Measurements from ENCODE around the gene LMF2. TPM values are rescaled to one million over a fixed set of nuclear protein-coding genes. Genes with fewer than 3 reads are reported as not detected.

LMF2 gene
- total RNA-seq, 6 experiments from 2014 or later = 110 to 133 (median 118) TPM

DNA sequence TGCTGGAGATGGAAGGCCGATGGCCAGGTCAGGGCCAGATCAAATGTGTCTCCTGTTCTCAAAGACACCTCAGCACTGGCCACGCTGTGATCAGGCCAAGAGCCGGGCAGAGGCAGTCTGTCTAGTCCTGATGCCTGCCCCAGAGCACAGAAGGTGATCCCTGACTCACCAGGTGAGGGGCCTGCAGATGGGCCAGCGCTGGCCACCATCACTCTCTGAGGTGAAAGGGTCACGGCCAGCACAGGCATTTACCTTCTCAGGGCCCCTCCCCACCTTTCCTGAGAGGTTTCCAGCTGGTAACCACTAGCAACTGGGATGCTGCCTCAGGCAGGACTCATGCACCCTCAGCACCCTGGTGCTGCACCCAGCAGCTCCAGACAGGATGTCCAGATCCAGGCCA is 35.5 kb downstream of the LMF2 start:
- Mint-ChIP-seq H3K36me3 (ENCODE audit: low read depth) (no peaks in the 10 kb centered on the region), H3K4me3 (no peak overlapping the region), H3K27me3 (ENCODE audit: insufficient read depth) (peaks cover 5% of the 10 kb centered on the region), H3K27ac (no peak overlapping the region), H3K9me3 (no peaks in the 10 kb centered on the region), H3K4me1 (ENCODE audit: low read depth) (peaks cover 33% of the 10 kb centered on the region)
- no peak for DNase-seq
- TF ChIP-seq, protein P1, sequence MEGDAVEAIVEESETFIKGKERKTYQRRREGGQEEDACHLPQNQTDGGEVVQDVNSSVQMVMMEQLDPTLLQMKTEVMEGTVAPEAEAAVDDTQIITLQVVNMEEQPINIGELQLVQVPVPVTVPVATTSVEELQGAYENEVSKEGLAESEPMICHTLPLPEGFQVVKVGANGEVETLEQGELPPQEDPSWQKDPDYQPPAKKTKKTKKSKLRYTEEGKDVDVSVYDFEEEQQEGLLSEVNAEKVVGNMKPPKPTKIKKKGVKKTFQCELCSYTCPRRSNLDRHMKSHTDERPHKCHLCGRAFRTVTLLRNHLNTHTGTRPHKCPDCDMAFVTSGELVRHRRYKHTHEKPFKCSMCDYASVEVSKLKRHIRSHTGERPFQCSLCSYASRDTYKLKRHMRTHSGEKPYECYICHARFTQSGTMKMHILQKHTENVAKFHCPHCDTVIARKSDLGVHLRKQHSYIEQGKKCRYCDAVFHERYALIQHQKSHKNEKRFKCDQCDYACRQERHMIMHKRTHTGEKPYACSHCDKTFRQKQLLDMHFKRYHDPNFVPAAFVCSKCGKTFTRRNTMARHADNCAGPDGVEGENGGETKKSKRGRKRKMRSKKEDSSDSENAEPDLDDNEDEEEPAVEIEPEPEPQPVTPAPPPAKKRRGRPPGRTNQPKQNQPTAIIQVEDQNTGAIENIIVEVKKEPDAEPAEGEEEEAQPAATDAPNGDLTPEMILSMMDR (IDR thresholded peaks at IDR 0.05) = no peak

DNA sequence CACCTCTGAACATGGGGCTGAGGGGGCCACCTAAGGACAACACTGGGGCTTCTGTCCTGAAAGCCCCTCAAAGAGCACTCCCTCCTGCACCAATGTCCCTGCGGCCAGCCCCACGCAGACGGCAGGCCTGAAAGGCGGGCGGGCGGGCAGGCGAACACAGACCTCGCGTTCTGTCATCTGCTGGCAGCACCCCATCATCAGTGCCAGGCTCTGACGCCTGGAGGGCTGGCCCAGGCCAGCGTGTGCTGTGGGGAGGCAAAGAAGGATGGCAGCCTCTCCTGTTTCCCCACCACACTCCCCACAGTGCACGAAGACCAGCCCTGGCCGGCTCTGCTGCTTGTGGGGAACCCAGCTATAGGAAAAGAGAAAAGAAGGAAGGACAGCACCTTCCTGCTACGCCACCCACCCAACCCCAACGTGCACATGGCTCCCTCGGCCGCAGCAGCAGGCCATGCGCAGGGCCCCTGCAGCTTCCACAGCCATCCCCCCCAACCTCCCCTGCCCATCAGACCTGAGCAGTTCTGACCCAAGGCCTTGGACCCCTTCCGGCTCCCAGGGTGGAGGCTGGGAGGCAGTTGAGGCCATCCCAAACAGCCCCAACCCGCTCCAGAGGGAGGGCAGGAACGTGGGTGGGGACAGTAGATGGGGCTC is 36.2 kb downstream of the LMF2 start:
- H3K36me3 Mint-ChIP-seq (ENCODE audit: low read depth) = peaks cover 4% of the 10 kb centered on the region; the same call in 1 of the 2 replicates
- TF ChIP-seq, protein P1 (IDR thresholded peaks at IDR 0.05) = no peak
- H3K4me1 Mint-ChIP-seq (ENCODE audit: low read depth) = peaks cover 28% of the 10 kb centered on the region
- H3K27ac Mint-ChIP-seq = no peak overlapping the region
- H3K27me3 Mint-ChIP-seq (ENCODE audit: insufficient read depth) = peaks cover 5% of the 10 kb centered on the region
- DNase-seq = no peak
- H3K9me3 Mint-ChIP-seq = no peaks in the 10 kb centered on the region
- no peak overlapping the region for H3K4me3 Mint-ChIP-seq

DNA sequence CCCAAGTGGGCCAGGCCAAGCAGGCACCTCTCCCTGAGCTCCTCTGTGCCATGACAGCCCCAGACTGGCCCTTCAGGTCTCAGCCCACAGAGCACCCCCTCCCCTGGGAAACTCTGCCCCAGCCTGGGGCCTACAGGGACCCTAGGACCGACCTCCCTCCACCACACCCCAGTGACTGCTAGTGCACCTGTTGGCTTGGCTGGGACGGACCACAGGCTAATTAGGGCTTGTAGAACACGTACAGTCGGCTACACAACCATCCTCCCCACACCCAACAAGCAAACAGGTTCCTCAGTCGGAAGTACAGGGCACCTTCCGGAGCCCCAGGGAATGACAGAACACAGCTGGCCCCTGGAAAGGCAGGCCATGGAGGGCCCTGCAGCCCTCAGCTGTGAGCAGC is 37.0 kb downstream of the LMF2 start:
- no peaks in the 10 kb centered on the region for H3K9me3 Mint-ChIP-seq
- peaks cover 28% of the 10 kb centered on the region for H3K4me1 Mint-ChIP-seq (ENCODE audit: low read depth)
- H3K36me3 Mint-ChIP-seq (ENCODE audit: low read depth) = peaks cover 4% of the 10 kb centered on the region; the same call in 1 of the 2 replicates
- peak overlapping the region; percentile 40 for H3K27ac Mint-ChIP-seq
- no peak for DNase-seq
- TF ChIP-seq, protein P1 (IDR thresholded peaks at IDR 0.05) = no peak
- H3K4me3 Mint-ChIP-seq = no peak overlapping the region
- H3K27me3 Mint-ChIP-seq (ENCODE audit: insufficient read depth) = peaks cover 5% of the 10 kb centered on the region

DNA sequence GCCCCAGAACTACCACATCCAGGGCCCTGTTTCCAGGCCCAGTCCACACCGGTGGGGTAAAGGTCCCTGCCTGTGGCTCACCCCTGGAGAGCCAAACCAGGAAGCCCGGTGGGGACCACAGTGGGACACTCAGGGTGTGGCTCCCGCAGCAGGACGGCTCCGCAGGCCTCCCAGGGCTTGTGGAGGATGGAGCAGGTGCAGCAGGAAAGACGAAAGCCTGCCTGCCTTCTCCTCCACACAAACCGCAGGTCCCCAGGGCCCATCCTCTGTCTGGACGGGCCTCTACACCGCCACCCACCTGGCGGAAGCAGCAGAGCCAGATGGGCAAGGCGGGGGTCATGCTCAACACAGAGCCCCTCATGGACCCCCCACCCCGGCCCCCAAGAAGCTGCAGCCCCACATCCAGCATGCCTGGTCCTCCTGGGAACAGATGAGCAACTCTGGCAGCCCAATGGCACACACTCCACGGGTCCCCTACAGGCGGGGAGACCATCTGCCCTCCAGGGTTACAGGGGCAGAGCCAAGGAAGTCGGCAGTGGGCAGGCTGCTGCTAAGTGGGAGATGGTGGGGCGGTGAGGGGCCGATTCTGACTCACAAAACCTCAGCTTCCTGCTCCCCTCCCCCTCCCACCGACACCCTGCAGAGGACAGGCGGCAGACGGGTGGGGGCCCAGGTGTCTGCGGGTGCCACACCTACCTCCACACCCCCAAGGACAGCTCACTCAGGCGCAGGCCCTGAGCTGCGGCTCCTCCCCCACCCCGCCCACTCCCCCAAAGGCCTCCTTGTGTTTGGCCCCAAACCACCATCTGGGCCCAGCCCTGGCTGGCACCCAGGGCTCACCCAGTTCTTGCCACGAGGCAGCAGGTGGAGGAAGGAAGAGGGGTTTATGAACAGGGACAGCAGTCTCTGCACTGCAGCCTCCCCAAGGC is 37.9 kb downstream of the LMF2 start:
- Mint-ChIP-seq H3K27ac (peak overlapping the region; percentile 40; the same call in 1 of the 2 replicates), H3K4me1 (ENCODE audit: low read depth) (peaks cover 28% of the 10 kb centered on the region), H3K27me3 (ENCODE audit: insufficient read depth) (peaks cover 5% of the 10 kb centered on the region), H3K9me3 (no peaks in the 10 kb centered on the region), H3K36me3 (ENCODE audit: low read depth) (peaks cover 4% of the 10 kb centered on the region; the same call in 1 of the 2 replicates), H3K4me3 (no peak overlapping the region)
- TF ChIP-seq, protein P1 (IDR thresholded peaks at IDR 0.05) = no peak
- no peak for DNase-seq

DNA sequence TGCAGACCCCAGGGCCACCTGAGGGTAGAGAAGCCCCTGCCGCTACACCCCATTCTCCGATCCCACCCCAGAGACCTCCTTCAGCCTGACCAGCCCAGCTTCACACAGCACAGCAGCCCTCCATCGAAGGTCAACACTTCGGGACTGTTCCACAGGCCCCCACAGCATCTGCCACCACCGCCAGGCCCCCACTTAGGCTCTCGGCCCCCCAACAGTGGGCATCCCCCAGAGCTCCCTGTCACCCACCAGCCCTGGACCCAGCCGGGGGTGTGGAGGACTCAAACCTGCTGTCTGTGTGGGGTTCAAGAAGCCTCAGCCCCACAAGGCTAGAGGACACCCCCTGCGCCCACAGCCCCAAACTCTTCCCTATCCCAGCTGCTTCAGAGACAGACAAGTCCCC is 38.9 kb downstream of the LMF2 start:
- Mint-ChIP-seq H3K36me3 (ENCODE audit: low read depth) (peaks cover 7% of the 10 kb centered on the region; the same call in 1 of the 2 replicates), H3K27ac (no peak overlapping the region), H3K9me3 (no peaks in the 10 kb centered on the region), H3K4me1 (ENCODE audit: low read depth) (peaks cover 21% of the 10 kb centered on the region), H3K4me3 (no peak overlapping the region), H3K27me3 (ENCODE audit: insufficient read depth) (peaks cover 5% of the 10 kb centered on the region)
- no peak for DNase-seq
- TF ChIP-seq, protein P1 (IDR thresholded peaks at IDR 0.05) = no peak

Data from HFFc6 (cell line).